Adipose tissue (tissue), 3 donors: ENCODE results near the gene FOXJ3. TPM values are rescaled to one million over a fixed set of nuclear protein-coding genes. Genes with fewer than 3 reads are reported as not detected.

Experiments used
- H3K27ac ChIP-seq: one replicate; pipeline ENCODE4 v1.5.1; 2013; ENCODE audit warnings: low read depth, low read length
- WGBS, 3 donors: extraction: QIAGEN DNeasy Blood & Tissue Kit; methylation state at CpG; one replicate each; pipeline ENCODE4 v1.1.7; 2013; 5-methylcytosine and 5-hydroxymethylcytosine counted together
- polyA plus RNA-seq, 3 donors: library from polyadenylated mRNA; stranded (reverse); fragments of 200-250 nt; gene quantifications; one replicate each; pipeline ENCODE4 v1.2.3, GENCODE V29; 2013
- donor health status: healthy with polysubstance abuse.
- donor health status: Bipolar disorder and iron deficiency.
- donor health status: healthy.

Gene FOXJ3
- polyA plus RNA-seq, 3 donors, result 8.4 to 17.5 (median 13.0) TPM

GRCh38 chr1:42179900-42180329 lies 155.1 kb downstream of the FOXJ3 start:
- WGBS, 3 donors, result 65 to 76% (median 67%) methylated on average over 4 of the region's 4 CpGs
- H3K27ac ChIP-seq, result no peak overlapping the region

- WGBS, 3 donors, result 11 to 30% (median 28%) methylated on average over 2 of the region's 2 CpGs
- no peak overlapping the region for H3K27ac ChIP-seq
These were observed 155.8 kb downstream of the FOXJ3 start for GRCh38 chr1:42179275-42179674.

GRCh38 chr1:42178249-42178648 lies 156.8 kb downstream of the FOXJ3 start:
- 49 to 78% (median 68%) methylated on average over 3 of the region's 3 CpGs for WGBS, 3 donors
- no peak overlapping the region for H3K27ac ChIP-seq

- 56 to 65% (median 59%) methylated on average over 6 of the region's 6 CpGs for WGBS, 3 donors
- H3K27ac ChIP-seq, result no peak overlapping the region
These were observed 157.5 kb downstream of the FOXJ3 start for GRCh38 chr1:42177541-42177981.

- 74 to 82% (median 74%) methylated on average over 4 of the region's 4 CpGs for WGBS, 3 donors
- no peak overlapping the region for H3K27ac ChIP-seq
These were observed 158.0 kb downstream of the FOXJ3 start for GRCh38 chr1:42176902-42177519.

- 94% methylated on average over 7 of the region's 7 CpGs for WGBS, 3 donors
- H3K27ac ChIP-seq, result no peak overlapping the region
These were observed 159.6 kb downstream of the FOXJ3 start for GRCh38 chr1:42175314-42176054.

- H3K27ac ChIP-seq, result no peak overlapping the region
- 64 to 70% (median 69%) methylated on average over 8 of the region's 8 CpGs for WGBS, 3 donors
These were observed 160.9 kb downstream of the FOXJ3 start for GRCh38 chr1:42173961-42174735.

GRCh38 chr1:42173155-42173933 lies 161.7 kb downstream of the FOXJ3 start:
- H3K27ac ChIP-seq, result no peak overlapping the region
- 38% methylated on average over 9 of the region's 9 CpGs for WGBS, 3 donors

- no peak overlapping the region for H3K27ac ChIP-seq
- WGBS, 3 donors, result 26 to 59% (median 57%) methylated on average over 15 of the region's 15 CpGs
These were observed 162.5 kb downstream of the FOXJ3 start for GRCh38 chr1:42172381-42173133.

GRCh38 chr1:42171679-42172266 lies 163.3 kb downstream of the FOXJ3 start:
- 62 to 72% (median 67%) methylated on average over 6 of the region's 6 CpGs for WGBS, 3 donors
- no peak overlapping the region for H3K27ac ChIP-seq

GRCh38 chr1:42170779-42171621 lies 164.0 kb downstream of the FOXJ3 start:
- 59 to 69% (median 64%) methylated on average over 17 of the region's 17 CpGs for WGBS, 3 donors
- H3K27ac ChIP-seq, result no peak overlapping the region

GRCh38 chr1:42168763-42169162 lies 166.3 kb downstream of the FOXJ3 start:
- 96 to 98% (median 96%) methylated on average over 3 of the region's 3 CpGs for WGBS, 3 donors
- H3K27ac ChIP-seq, result no peak overlapping the region

- H3K27ac ChIP-seq, result no peak overlapping the region
- WGBS, 3 donors, result 73 to 83% (median 80%) methylated on average over 1 of the region's 1 CpG
These were observed 166.7 kb downstream of the FOXJ3 start for GRCh38 chr1:42168391-42168670.

GRCh38 chr1:42167611-42168390 lies 167.2 kb downstream of the FOXJ3 start:
- WGBS, 3 donors, result 82 to 85% (median 84%) methylated on average over 21 of the region's 21 CpGs

GRCh38 chr1:42165511-42166210 lies 169.4 kb downstream of the FOXJ3 start:
- WGBS, 3 donors, result 44 to 51% (median 44%) methylated on average over 12 of the region's 12 CpGs
- H3K27ac ChIP-seq, result no peak overlapping the region

More at GRCh38 chr1:42167611-42168390, 167.2 kb downstream of the FOXJ3 start:
- H3K27ac ChIP-seq, result no peak overlapping the region
